Epithelial cell of prostate (primary cell): ENCODE results near the gene TTC8.
"Not testable (repeated sequence)": the region's sequence is repeated elsewhere in the genome, so short reads cannot be mapped to it uniquely, and the experiment has no call there.

Experiments
- DNase-seq: peaks from one replicate; pipeline ENCODE4 v3.0.0-alpha.2; 2011; ENCODE audit warnings: low read depth, low spot score
- H3K27ac ChIP-seq: fragments of 450-650 bp; 2 replicates; pipeline ENCODE4 v1.5.1; 2017; ENCODE audit warnings: mild to moderate bottlenecking

Gene TTC8

GRCh38 chr14:88824314-88825077, at the start of gene TTC8:
Gene TTC8 (plus strand): TSS chr14:88824651. CDS start chr14:88824708, 57 bp downstream.
- DNase-seq: peak; percentile 58
- H3K27ac ChIP-seq: peak within 1 kb of the TSS; percentile 75

- peak; percentile 82 for DNase-seq
- H3K27ac ChIP-seq: peak overlapping the region; percentile 35
Observed at GRCh38 chr14:88775532-88775931, 48.9 kb upstream of the TTC8 start.

GRCh38 chr14:88785911-88786310, 38.5 kb upstream of the TTC8 start:
- no peak overlapping the region for H3K27ac ChIP-seq
- DNase-seq: no peak

GRCh38 chr14:88786715-88787114, 37.7 kb upstream of the TTC8 start:
- no peak for DNase-seq

GRCh38 chr14:88789573-88789972, 34.9 kb upstream of the TTC8 start:
- not testable (repeated sequence) for DNase-seq
- H3K27ac ChIP-seq: peak overlapping the region; percentile 65

More at GRCh38 chr14:88786715-88787114, 37.7 kb upstream of the TTC8 start:
- no peak overlapping the region for H3K27ac ChIP-seq

- H3K27ac ChIP-seq: peak overlapping the region; percentile 65
- DNase-seq: no peak
Observed at GRCh38 chr14:88790501-88791251, 33.8 kb upstream of the TTC8 start.

GRCh38 chr14:88791252-88791621, 33.2 kb upstream of the TTC8 start:
- H3K27ac ChIP-seq: no peak overlapping the region
- DNase-seq: no peak

GRCh38 chr14:88791629-88792472, 32.6 kb upstream of the TTC8 start:
- no peak for DNase-seq
- H3K27ac ChIP-seq: peak overlapping the region; percentile 28

GRCh38 chr14:88792473-88793258, 31.8 kb upstream of the TTC8 start, which contains the start of gene EML5:
Gene EML5 (minus strand): TSS chr14:88792953. CDS start chr14:88792503, 450 bp downstream.
- DNase-seq: peak; percentile 22
- peak within 1 kb of the TSS; percentile 28 for H3K27ac ChIP-seq

GRCh38 chr14:88793259-88793625, 31.2 kb upstream of the TTC8 start:
- DNase-seq: no peak
- H3K27ac ChIP-seq: peak overlapping the region; percentile 28

- no peak overlapping the region for H3K27ac ChIP-seq
- no peak for DNase-seq
Observed at GRCh38 chr14:88798156-88798555, 26.3 kb upstream of the TTC8 start.

- no peak for DNase-seq
- H3K27ac ChIP-seq: no peak overlapping the region
Observed at GRCh38 chr14:88799522-88799921, 24.9 kb upstream of the TTC8 start.

- no peak for DNase-seq
- no peak overlapping the region for H3K27ac ChIP-seq
Observed at GRCh38 chr14:88802596-88802995, 21.9 kb upstream of the TTC8 start.

- H3K27ac ChIP-seq: no peak overlapping the region
- no peak for DNase-seq
Observed at GRCh38 chr14:88804035-88804434, 20.4 kb upstream of the TTC8 start.

- H3K27ac ChIP-seq: no peak overlapping the region
- DNase-seq: no peak
Observed at GRCh38 chr14:88804477-88804876, 20.0 kb upstream of the TTC8 start.

GRCh38 chr14:88808359-88808758, 16.1 kb upstream of the TTC8 start:
- no peak for DNase-seq
- no peak overlapping the region for H3K27ac ChIP-seq

GRCh38 chr14:88815980-88816379, 8.5 kb upstream of the TTC8 start:
- no peak overlapping the region for H3K27ac ChIP-seq
- DNase-seq: no peak

- no peak overlapping the region for H3K27ac ChIP-seq
- no peak for DNase-seq
Observed at GRCh38 chr14:88818018-88818417, 6.4 kb upstream of the TTC8 start.

GRCh38 chr14:88819674-88820073, 4.8 kb upstream of the TTC8 start:
- DNase-seq, H3K27ac ChIP-seq: not testable (repeated sequence)

- H3K27ac ChIP-seq: no peak overlapping the region
- DNase-seq: no peak
Observed at GRCh38 chr14:88821378-88821777, 3.1 kb upstream of the TTC8 start.
